Mesenchymal stem cell (in vitro differentiated cells and primary cell): ENCODE data around the gene GRK1.

Source experiments
- DNase-seq: peaks from one replicate; pipeline ENCODE4 v3.0.0-alpha.2; 2013
- H2AFZ ChIP-seq: one replicate; pipeline ENCODE4 v1.6.1; 2013; ENCODE audit warnings: low read depth, mild to moderate bottlenecking, control low read depth, inconsistent platforms, low read length, moderate library complexity
- H2AK5ac ChIP-seq: 2 replicates; pipeline ENCODE4 v1.6.1; 2013; ENCODE audit warnings: low read length, moderate library complexity, mild to moderate bottlenecking, inconsistent platforms; ENCODE audit not compliant: severe bottlenecking
- H2BK120ac ChIP-seq: one replicate; pipeline ENCODE4 v1.6.1; 2013; ENCODE audit warnings: low read depth, mild to moderate bottlenecking, inconsistent platforms, low read length, moderate library complexity
- H2BK12ac ChIP-seq, 2 experiments: one replicate each; pipeline ENCODE4 v1.6.1; 2013; ENCODE audit warnings: inconsistent platforms in 2 of 2, low read length in 2 of 2, mild to moderate bottlenecking in 2 of 2, moderate library complexity in 2 of 2, control low read depth in 1 of 2
- H2BK15ac ChIP-seq: one replicate; pipeline ENCODE4 v1.6.1; 2013; ENCODE audit warnings: mild to moderate bottlenecking, low read depth, inconsistent platforms; ENCODE audit not compliant: poor library complexity, severe bottlenecking
- H2BK5ac ChIP-seq: 2 replicates; pipeline ENCODE4 v1.6.1; 2013; ENCODE audit warnings: low read depth, mild to moderate bottlenecking, low read length, control low read depth, inconsistent platforms; ENCODE audit not compliant: poor library complexity, severe bottlenecking
- H3K14ac ChIP-seq, 2 experiments: one replicate each; pipeline ENCODE4 v1.6.1; 2013; ENCODE audit warnings: inconsistent platforms in 2 of 2, low read length in 2 of 2, control low read depth in 1 of 2, mild to moderate bottlenecking in 1 of 2, moderate library complexity in 1 of 2
- H3K18ac ChIP-seq, 2 experiments: one replicate each; pipeline ENCODE4 v1.6.1; 2013; ENCODE audit warnings: inconsistent platforms in 2 of 2, low read length in 2 of 2, control low read depth in 1 of 2, low read depth in 1 of 2, mild to moderate bottlenecking in 1 of 2
- H3K23ac ChIP-seq, 2 experiments: one replicate each; pipeline ENCODE4 v1.6.1; 2013; ENCODE audit warnings: inconsistent platforms in 2 of 2, low read length in 2 of 2, mild to moderate bottlenecking in 2 of 2, moderate library complexity in 2 of 2, control low read depth in 1 of 2
- H3K27ac ChIP-seq: 2 replicates; pipeline ENCODE4 v1.5.1; 2013; ENCODE audit warnings: mild to moderate bottlenecking, moderate library complexity, low read length, control low read depth, inconsistent platforms; ENCODE audit not compliant: poor library complexity, severe bottlenecking
- H3K27me3 ChIP-seq, 2 experiments: 2 replicates each; pipeline versions ENCODE4 v1.6.1 to v1.7.0; 2013; ENCODE audit warnings: low read length in 2 of 2, mild to moderate bottlenecking in 2 of 2, moderate library complexity in 2 of 2, control low read depth in 1 of 2, inconsistent platforms in 1 of 2; ENCODE audit not compliant: control insufficient read depth in 1 of 2, insufficient read depth in 1 of 2
- H3K36me3 ChIP-seq, 2 experiments: 2 replicates each; pipeline versions ENCODE4 v1.6.1 to v1.7.0; 2013; ENCODE audit warnings: low read length in 2 of 2, control low read depth in 1 of 2, inconsistent platforms in 1 of 2, low read depth in 1 of 2, mild to moderate bottlenecking in 1 of 2; ENCODE audit not compliant: insufficient read depth in 2 of 2, control insufficient read depth in 1 of 2
- H3K4ac ChIP-seq, 2 experiments: one replicate each; pipeline ENCODE4 v1.6.1; 2013; ENCODE audit warnings: inconsistent platforms in 2 of 2, low read length in 2 of 2, mild to moderate bottlenecking in 2 of 2, moderate library complexity in 2 of 2, control low read depth in 1 of 2, low read depth in 1 of 2
- H3K4me1 ChIP-seq: 2 replicates; pipeline ENCODE4 v1.6.1; 2013; ENCODE audit warnings: low read depth, low read length, control low read depth; ENCODE audit not compliant: control insufficient read depth, insufficient read depth
- H3K4me2 ChIP-seq: 2 replicates; pipeline ENCODE4 v1.6.1; 2013; ENCODE audit warnings: low read length, mild to moderate bottlenecking, inconsistent platforms; ENCODE audit not compliant: poor library complexity, severe bottlenecking
- H3K4me3 ChIP-seq, 2 experiments: 2 replicates each; pipeline versions ENCODE4 v1.5.1 to v1.7.0; 2013; ENCODE audit warnings: low read length in 2 of 2, mild to moderate bottlenecking in 2 of 2, control low read depth in 1 of 2, low read depth in 1 of 2; ENCODE audit not compliant: insufficient read depth in 1 of 2
- H3K79me1 ChIP-seq: replicated peaks from 2 replicates; pipeline ENCODE4 v1.6.1; 2013; ENCODE audit warnings: mild to moderate bottlenecking, control low read depth, low read length, inconsistent platforms; ENCODE audit not compliant: poor library complexity, severe bottlenecking
- H3K9ac ChIP-seq: 2 replicates; pipeline ENCODE4 v1.7.0; 2013; ENCODE audit warnings: mild to moderate bottlenecking, low read length, moderate library complexity
- H3K9me3 ChIP-seq: 2 replicates; pipeline ENCODE4 v1.7.0; 2013; ENCODE audit warnings: mild to moderate bottlenecking, low read length; ENCODE audit not compliant: control insufficient read depth
- H4K8ac ChIP-seq: one replicate; pipeline ENCODE4 v1.6.1; 2013; ENCODE audit warnings: inconsistent platforms, mild to moderate bottlenecking, low read length, moderate library complexity
- H4K91ac ChIP-seq: one replicate; pipeline ENCODE4 v1.6.1; 2013; ENCODE audit warnings: mild to moderate bottlenecking, low read length, inconsistent platforms
- WGBS: methylation state at CpG from one replicate; pipeline ENCODE4 v1.1.7; 2013; ENCODE audit warnings: mixed read lengths; 5-methylcytosine and 5-hydroxymethylcytosine counted together

The GRK1 gene

GRCh38 chr13:113665597-113666328 is 1.3 kb upstream of the GRK1 start:
- WGBS: 70% methylated on average over 3 of the region's 3 CpGs
- H4K91ac ChIP-seq: no peak overlapping the region
- H3K14ac ChIP-seq: no peak overlapping the region
- H3K4me3 ChIP-seq: no peak overlapping the region
- no peak overlapping the region for H3K4ac ChIP-seq
- no peaks in the 10 kb centered on the region for H3K79me1 ChIP-seq
- H2AFZ ChIP-seq: no peak overlapping the region
- H3K36me3 ChIP-seq: no peaks in the 10 kb centered on the region
- H3K9me3 ChIP-seq: peaks cover 18% of the 10 kb centered on the region
- H3K9ac ChIP-seq: no peak overlapping the region
- H3K18ac ChIP-seq: no peak overlapping the region
- peaks cover 4 to 55% of the 10 kb centered on the region in 2 experiments for H3K27me3 ChIP-seq
- H3K27ac ChIP-seq: no peak overlapping the region
- H2AK5ac ChIP-seq: no peak overlapping the region
- H2BK15ac ChIP-seq: no peak overlapping the region
- DNase-seq: peak; percentile 7
- H2BK120ac ChIP-seq: no peak overlapping the region
- no peak overlapping the region for H2BK12ac ChIP-seq
- H2BK5ac ChIP-seq: no peak overlapping the region
- H3K23ac ChIP-seq: peak overlapping the region in 1 of 2 experiments; percentile 11
- no peaks in the 10 kb centered on the region for H3K4me1 ChIP-seq
- no peak overlapping the region for H3K4me2 ChIP-seq
- no peak overlapping the region for H4K8ac ChIP-seq

- Histone ChIP-seq H3K4me2 (no peak overlapping the region), H3K18ac (no peak overlapping the region), H2BK5ac (no peak overlapping the region), H4K8ac (no peak overlapping the region), H3K9me3 (peaks cover 12% of the 10 kb centered on the region), H3K36me3 (no peaks in the 10 kb centered on the region), H3K23ac (no peak overlapping the region), H2AK5ac (no peak overlapping the region), H3K27me3 (peaks cover 4 to 55% of the 10 kb centered on the region in 2 experiments), H3K4me1 (no peaks in the 10 kb centered on the region), H3K27ac (no peak overlapping the region), H2AFZ (no peak overlapping the region), H3K79me1 (no peaks in the 10 kb centered on the region), H4K91ac (peak overlapping the region; percentile 10), H2BK15ac (no peak overlapping the region), H2BK12ac (no peak overlapping the region), H3K4ac (no peak overlapping the region), H2BK120ac (no peak overlapping the region), H3K4me3 (no peak overlapping the region), H3K14ac (no peak overlapping the region), H3K9ac (no peak overlapping the region)
- WGBS: 94% methylated on average over 2 of the region's 2 CpGs
- DNase-seq: no peak
Observed at GRCh38 chr13:113666329-113666670, 719 bp upstream of the GRK1 start.

GRCh38 chr13:113667771-113668490 is 912 bp downstream of the GRK1 start:
- H3K14ac ChIP-seq: no peak overlapping the region
- 93% methylated on average over 29 of the region's 29 CpGs for WGBS
- H3K4me2 ChIP-seq: no peak overlapping the region
- no peak overlapping the region for H3K23ac ChIP-seq
- H3K9ac ChIP-seq: no peak overlapping the region
- H2BK5ac ChIP-seq: no peak overlapping the region
- peaks cover 4 to 61% of the 10 kb centered on the region in 2 experiments for H3K27me3 ChIP-seq
- H3K9me3 ChIP-seq: no peaks in the 10 kb centered on the region
- no peak overlapping the region for H2BK15ac ChIP-seq
- no peaks in the 10 kb centered on the region for H3K36me3 ChIP-seq
- no peak overlapping the region for H4K8ac ChIP-seq
- H3K18ac ChIP-seq: no peak overlapping the region
- no peak overlapping the region for H3K27ac ChIP-seq
- no peak overlapping the region for H2BK120ac ChIP-seq
- no peak overlapping the region for H3K4ac ChIP-seq
- H2BK12ac ChIP-seq: no peak overlapping the region
- no peaks in the 10 kb centered on the region for H3K79me1 ChIP-seq
- no peak overlapping the region for H2AFZ ChIP-seq
- no peak overlapping the region for H2AK5ac ChIP-seq
- DNase-seq: no peak
- H3K4me3 ChIP-seq: no peak overlapping the region
- H3K4me1 ChIP-seq: no peaks in the 10 kb centered on the region
- H4K91ac ChIP-seq: no peak overlapping the region

- Histone ChIP-seq H4K91ac (no peak overlapping the region), H3K4me3 (no peak overlapping the region), H3K4me2 (no peak overlapping the region), H2BK120ac (no peak overlapping the region), H3K18ac (no peak overlapping the region), H3K27me3 (peaks cover 4 to 61% of the 10 kb centered on the region in 2 experiments), H2BK5ac (no peak overlapping the region), H3K4me1 (no peaks in the 10 kb centered on the region), H3K9ac (no peak overlapping the region), H3K36me3 (no peaks in the 10 kb centered on the region), H3K4ac (no peak overlapping the region), H3K27ac (no peak overlapping the region), H2BK12ac (no peak overlapping the region), H4K8ac (no peak overlapping the region), H2AK5ac (no peak overlapping the region), H2AFZ (no peak overlapping the region), H3K9me3 (no peaks in the 10 kb centered on the region), H2BK15ac (no peak overlapping the region), H3K79me1 (no peaks in the 10 kb centered on the region), H3K14ac (no peak overlapping the region), H3K23ac (no peak overlapping the region)
- WGBS: 88% methylated on average over 18 of the region's 24 CpGs
- no peak for DNase-seq
Observed at GRCh38 chr13:113668491-113668971, 1.5 kb downstream of the GRK1 start.
